Measurements from ENCODE around the gene RAPH1.
"Not testable (repeated sequence)": the region's sequence is repeated elsewhere in the genome, so short reads cannot be mapped to it uniquely, and the experiment has no call there.

RAPH1 gene

DNA sequence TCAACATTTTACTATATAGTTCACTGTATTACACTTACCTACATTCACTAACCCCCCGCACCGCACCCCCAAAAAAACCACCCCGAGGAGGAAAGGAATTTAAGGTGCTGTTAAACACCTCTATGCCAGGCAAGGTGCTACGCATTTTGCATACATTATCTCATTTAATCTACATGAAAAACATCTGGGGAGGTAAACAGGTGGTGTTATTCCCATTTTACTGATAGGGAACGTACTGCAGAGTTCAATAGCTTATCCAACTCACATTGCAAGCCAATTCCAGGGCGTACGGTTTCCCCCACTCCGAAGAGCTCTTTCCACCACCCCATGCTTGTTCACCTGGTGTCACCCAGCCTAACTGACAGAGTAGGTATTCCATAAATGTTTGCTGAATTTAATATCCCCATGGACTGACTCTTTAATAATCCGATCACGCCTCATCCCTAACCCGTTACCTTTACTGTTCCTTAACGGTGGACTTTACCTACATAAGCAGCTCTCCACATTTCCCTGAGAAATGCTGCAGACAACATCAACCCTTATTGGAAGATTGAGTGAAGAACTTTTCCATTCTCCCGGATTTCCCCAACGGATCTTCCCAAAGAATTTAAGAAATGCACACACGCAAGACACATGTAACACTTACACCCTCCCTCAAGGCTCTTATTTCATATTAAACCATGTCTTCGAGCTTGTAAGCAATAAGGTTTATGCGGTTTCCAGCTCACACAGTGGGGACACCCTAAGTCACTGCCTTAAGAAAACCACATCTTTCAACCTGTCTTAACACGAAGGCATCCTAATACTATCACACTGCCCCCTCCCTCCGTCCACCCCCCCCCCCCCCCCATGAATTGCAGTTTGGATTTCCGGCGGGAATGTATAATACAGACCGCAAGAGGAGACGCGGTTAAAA, 1.2 kb downstream of the RAPH1 start:
- peak overlapping the region; percentile 84 for H3K4me3 ChIP-seq (ENCODE audit: low read length)
- no peak for DNase-seq (ENCODE audit: low read depth)
- no peak for TF ChIP-seq CTCF (conservative IDR thresholded peaks at IDR 0.05; ENCODE audit: low read depth, low read length)

GRCh38 chr2:203532957-203533658, 2.0 kb downstream of the RAPH1 start:
- DNase-seq (ENCODE audit: low read depth): no peak
- no peak for TF ChIP-seq CTCF (conservative IDR thresholded peaks at IDR 0.05; ENCODE audit: low read depth, low read length)
- H3K4me3 ChIP-seq (ENCODE audit: low read length): peak overlapping the region; percentile 84

GRCh38 chr2:203527719-203528118, 7.4 kb downstream of the RAPH1 start:
- H3K4me3 ChIP-seq (ENCODE audit: low read length): no peak overlapping the region
- no peak for DNase-seq (ENCODE audit: low read depth)
- TF ChIP-seq CTCF (conservative IDR thresholded peaks at IDR 0.05; ENCODE audit: low read depth, low read length): no peak

- DNase-seq (ENCODE audit: low read depth); H3K4me3 ChIP-seq (ENCODE audit: low read length): not testable (repeated sequence)
These were observed 21.8 kb downstream of the RAPH1 start for GRCh38 chr2:203513268-203513667.

- TF ChIP-seq CTCF (conservative IDR thresholded peaks at IDR 0.05; ENCODE audit: low read depth, low read length): no peak
- H3K4me3 ChIP-seq (ENCODE audit: low read length): no peak overlapping the region
- DNase-seq (ENCODE audit: low read depth): no peak
These were observed 24.2 kb downstream of the RAPH1 start for GRCh38 chr2:203510941-203511305.

DNA sequence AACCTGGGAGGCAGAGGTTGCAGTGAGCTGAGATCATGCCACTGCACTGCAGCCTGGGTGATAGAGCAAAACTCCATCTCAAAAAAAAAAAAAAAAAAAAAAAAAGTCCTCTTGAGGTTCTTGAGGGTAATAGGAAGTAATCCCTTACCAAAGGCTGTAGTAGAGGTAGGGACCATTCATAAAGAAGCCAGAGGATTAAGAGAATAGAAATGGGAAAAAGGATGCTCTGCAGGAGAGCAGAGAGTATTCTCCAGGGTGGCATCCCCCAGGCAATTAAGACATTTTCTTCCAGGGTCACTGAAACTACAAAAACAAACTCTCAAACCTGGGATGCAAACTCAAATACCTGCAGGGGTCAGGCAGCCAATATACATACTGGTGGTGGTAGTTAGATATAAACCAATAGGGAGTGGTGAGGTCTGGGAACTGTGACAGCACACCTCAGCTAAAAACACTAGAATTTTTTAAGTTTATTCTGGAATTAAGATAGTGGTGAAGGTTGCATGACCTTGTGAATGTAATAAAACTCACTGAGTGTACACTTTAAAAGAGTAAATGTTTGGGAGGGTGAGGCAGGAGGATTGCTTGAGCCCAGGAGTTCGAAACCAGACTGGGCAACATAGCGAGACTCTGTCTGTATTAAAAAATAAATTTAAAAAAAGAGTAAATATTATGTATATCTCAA, 24.7 kb downstream of the RAPH1 start:
- H3K4me3 ChIP-seq (ENCODE audit: low read length): no peak overlapping the region
- DNase-seq (ENCODE audit: low read depth): no peak
- no peak for TF ChIP-seq CTCF (conservative IDR thresholded peaks at IDR 0.05; ENCODE audit: low read depth, low read length)

- DNase-seq (ENCODE audit: low read depth); H3K4me3 ChIP-seq (ENCODE audit: low read length): not testable (repeated sequence)
These were observed 31.6 kb downstream of the RAPH1 start for GRCh38 chr2:203503460-203503859.
